ENCODE measurements around the gene MAGEF1.

- TF ChIP-seq CTCF (IDR thresholded peaks at IDR 0.05; ENCODE audit: low read length) (no peak), EZH2 (IDR thresholded peaks at IDR 0.05; ENCODE audit: borderline replicate concordance, low read length) (no peak)
Observed at GRCh38 chr3:184685055-184685454, 26.8 kb downstream of the MAGEF1 start.

All from OCI-LY1 (cell line).